ENCODE measurements around the gene NECTIN3. TPM values are rescaled to one million over a fixed set of nuclear protein-coding genes. Genes with fewer than 3 reads are reported as not detected.
A peak's percentile ranks its signal among the peaks of the same experiment; 100 is the strongest.

The NECTIN3 gene
- total and polyA plus RNA-seq, 3 experiments from 2014 or later, result 2.2 to 13.3 (median 12.8) TPM

DNA sequence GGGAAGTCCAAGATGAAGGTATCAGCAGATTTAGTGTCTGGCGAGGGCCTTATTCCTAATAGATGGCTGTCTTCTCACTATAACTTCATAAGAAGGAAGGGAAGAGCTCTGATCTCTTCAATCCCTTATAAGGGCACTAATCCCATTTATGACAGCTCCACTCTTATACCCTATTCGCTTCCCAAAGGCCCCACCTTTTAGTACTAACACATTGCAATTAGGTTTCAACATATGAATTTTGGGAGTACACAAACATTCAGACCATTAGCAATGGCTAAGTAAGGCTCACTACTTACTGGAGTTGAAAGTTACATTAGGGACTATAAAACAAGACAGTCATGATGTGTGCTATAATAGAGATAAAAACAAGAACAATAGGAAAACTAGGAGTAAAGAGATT is 118.9 kb downstream of the NECTIN3 start:
- peaks cover 4 to 13% (median 11%) of the 10 kb centered on the region in 3 donors for H3K4me1 Mint-ChIP-seq

DNA sequence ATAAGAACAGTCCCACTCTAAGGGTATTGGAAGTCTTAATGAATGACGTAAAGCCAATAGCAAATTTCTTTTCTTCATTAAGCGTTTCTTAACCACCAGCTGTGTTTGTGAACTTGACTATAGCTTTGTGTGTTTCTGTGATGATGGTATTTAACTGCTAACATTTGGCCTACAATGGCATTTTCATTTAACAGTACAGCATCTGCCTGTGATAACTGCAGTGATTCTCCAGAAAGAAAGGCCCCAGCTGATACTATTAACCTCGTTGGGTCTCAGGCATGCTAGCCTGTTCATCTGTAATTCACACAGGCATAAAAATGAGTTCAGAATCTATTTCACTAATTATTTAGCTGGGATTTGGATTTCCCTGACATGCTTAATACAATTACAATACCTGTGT is 121.9 kb downstream of the NECTIN3 start:
- POLR2A ChIA-PET, result no interaction called here
- Mint-ChIP-seq H3K9me3 (no peaks in the 10 kb centered on the region), H3K27ac (no peak overlapping the region), H3K4me1 (peaks cover 7 to 26% (median 20%) of the 10 kb centered on the region in 3 donors), H3K36me3 (peaks cover 0 to 12% (median 6%) of the 10 kb centered on the region in 3 donors), H3K27me3 (no peaks in the 10 kb centered on the region), H3K4me3 (no peak overlapping the region)
- no peak for DNase-seq
- Histone ChIP-seq H3K9me3 (ENCODE audit: low read length) (no peaks in the 10 kb centered on the region), H3K27ac (ENCODE audit: low read depth, low read length) (no peak overlapping the region), H3K27me3 (ENCODE audit: insufficient read depth, low read length, poor library complexity, severe bottlenecking) (no peaks in the 10 kb centered on the region), H3K36me3 (ENCODE audit: insufficient read depth, low read length) (no peaks in the 10 kb centered on the region), H3K4me1 (ENCODE audit: insufficient read depth, low read length) (no peaks in the 10 kb centered on the region), H3K4me3 (ENCODE audit: low read length) (no peak overlapping the region)
- CTCF ChIA-PET, result no interaction called here

More for the DNA sequence above, 118.9 kb downstream of the NECTIN3 start:
- Mint-ChIP-seq H3K36me3 (peaks cover 9 to 10% (median 9%) of the 10 kb centered on the region in 3 donors), H3K9me3 (no peaks in the 10 kb centered on the region), H3K27me3 (no peaks in the 10 kb centered on the region), H3K4me3 (no peak overlapping the region), H3K27ac (peak overlapping the region in 1 of 8 donors; percentile 64)
- Histone ChIP-seq H3K27me3 (ENCODE audit: insufficient read depth, low read length, poor library complexity, severe bottlenecking) (no peaks in the 10 kb centered on the region), H3K4me3 (ENCODE audit: low read length) (no peak overlapping the region), H3K27ac (ENCODE audit: low read depth, low read length) (no peak overlapping the region), H3K4me1 (ENCODE audit: insufficient read depth, low read length) (no peaks in the 10 kb centered on the region), H3K36me3 (ENCODE audit: insufficient read depth, low read length) (no peaks in the 10 kb centered on the region), H3K9me3 (ENCODE audit: low read length) (no peaks in the 10 kb centered on the region)
- no peak for DNase-seq
- ChIA-PET POLR2A (no interaction called here), CTCF (no interaction called here)

DNA sequence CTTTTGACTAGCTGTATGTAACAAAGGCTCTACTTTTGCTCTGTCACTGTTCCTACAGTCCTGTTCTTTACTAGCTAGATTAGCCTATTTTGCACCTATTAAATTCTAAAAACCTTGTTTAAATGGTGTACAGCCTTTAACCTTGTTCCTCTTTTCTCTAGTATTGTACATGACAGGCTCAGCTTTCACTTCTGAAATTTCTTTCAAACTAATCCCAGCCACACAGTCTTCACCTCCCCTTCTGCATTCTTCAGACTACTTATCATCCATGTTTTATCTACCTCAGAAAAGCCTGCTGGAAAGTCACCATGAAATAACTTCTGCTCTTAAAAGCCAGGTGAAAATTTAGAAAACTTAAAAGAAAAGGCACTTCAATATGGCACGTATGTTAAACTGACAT is 122.4 kb downstream of the NECTIN3 start:
- no peaks in the 10 kb centered on the region for H3K9me3 ChIP-seq (ENCODE audit: low read length)
- peaks cover 7 to 26% (median 20%) of the 10 kb centered on the region in 3 donors for H3K4me1 Mint-ChIP-seq
- H3K36me3 ChIP-seq (ENCODE audit: insufficient read depth, low read length), result no peaks in the 10 kb centered on the region
- no peak overlapping the region for H3K4me3 ChIP-seq (ENCODE audit: low read length)
- H3K36me3 Mint-ChIP-seq, result peaks cover 0 to 12% (median 6%) of the 10 kb centered on the region in 3 donors
- no peak overlapping the region for H3K27ac ChIP-seq (ENCODE audit: low read depth, low read length)
- no peaks in the 10 kb centered on the region for H3K4me1 ChIP-seq (ENCODE audit: insufficient read depth, low read length)
- POLR2A ChIA-PET, result no interaction called here
- no peaks in the 10 kb centered on the region for H3K9me3 Mint-ChIP-seq
- H3K4me3 Mint-ChIP-seq, result no peak overlapping the region
- H3K27me3 ChIP-seq (ENCODE audit: insufficient read depth, low read length, poor library complexity, severe bottlenecking), result no peaks in the 10 kb centered on the region
- DNase-seq, result no peak
- peak overlapping the region in 2 of 8 donors; percentile 9 to 30 for H3K27ac Mint-ChIP-seq
- CTCF ChIA-PET, result no interaction called here
- no peaks in the 10 kb centered on the region for H3K27me3 Mint-ChIP-seq

DNA sequence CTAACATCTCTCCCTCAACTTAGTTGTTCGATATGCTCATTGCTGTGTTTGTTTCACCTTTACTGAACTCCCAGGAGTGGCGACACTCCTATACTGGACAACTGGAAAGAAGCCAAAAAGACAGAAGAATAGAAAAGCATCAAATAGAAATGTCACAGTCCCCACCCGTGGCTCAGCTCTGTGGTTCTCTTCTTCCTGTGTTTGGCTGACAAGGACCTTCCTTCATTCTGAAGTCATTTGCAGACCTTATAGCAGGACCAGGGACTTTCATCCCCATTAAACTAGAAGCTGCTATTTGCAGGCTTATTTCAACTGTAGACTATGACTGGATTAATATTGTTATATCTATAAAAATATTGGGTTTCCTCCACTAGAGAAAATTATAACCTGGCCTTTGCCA is 125.9 kb downstream of the NECTIN3 start:
- H3K4me1 ChIP-seq (ENCODE audit: insufficient read depth, low read length), result no peaks in the 10 kb centered on the region
- no peaks in the 10 kb centered on the region for H3K36me3 ChIP-seq (ENCODE audit: insufficient read depth, low read length)
- no peaks in the 10 kb centered on the region for H3K27me3 Mint-ChIP-seq
- ChIA-PET CTCF (no interaction called here), POLR2A (no interaction called here)
- H3K4me3 Mint-ChIP-seq, result no peak overlapping the region
- DNase-seq, result no peak
- H3K9me3 Mint-ChIP-seq, result no peaks in the 10 kb centered on the region
- peaks cover 0 to 11% (median 8%) of the 10 kb centered on the region in 3 donors for H3K36me3 Mint-ChIP-seq
- H3K4me1 Mint-ChIP-seq, result peaks cover 3 to 12% (median 9%) of the 10 kb centered on the region in 3 donors
- H3K4me3 ChIP-seq (ENCODE audit: low read length), result no peak overlapping the region
- H3K27ac ChIP-seq (ENCODE audit: low read depth, low read length), result no peak overlapping the region
- peak overlapping the region in 1 of 8 donors; percentile 2 for H3K27ac Mint-ChIP-seq
- H3K9me3 ChIP-seq (ENCODE audit: low read length), result no peaks in the 10 kb centered on the region
- no peaks in the 10 kb centered on the region for H3K27me3 ChIP-seq (ENCODE audit: insufficient read depth, low read length, poor library complexity, severe bottlenecking)

DNA sequence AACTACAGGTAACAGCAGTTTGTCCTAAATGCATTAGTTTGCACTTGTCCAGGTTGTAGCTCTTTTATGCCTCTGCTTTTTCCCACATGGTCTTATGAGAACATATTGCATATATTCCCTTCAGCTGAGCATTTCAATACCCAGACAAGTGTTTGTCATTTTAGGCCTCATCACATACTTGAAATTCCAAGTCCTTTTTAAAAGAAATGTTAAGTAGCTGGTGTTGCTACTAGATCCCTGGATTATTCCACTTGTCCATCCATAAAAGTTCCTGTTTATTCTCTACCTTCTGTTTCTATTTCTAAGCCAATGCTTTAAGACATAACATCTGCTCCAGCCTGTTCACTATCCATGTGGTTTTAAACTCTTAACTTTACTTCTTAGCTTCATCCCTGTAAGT is 128.4 kb downstream of the NECTIN3 start:
- ChIA-PET CTCF (no interaction called here), POLR2A (no interaction called here)
- no peak overlapping the region for H3K4me3 ChIP-seq (ENCODE audit: low read length)
- Mint-ChIP-seq H3K27ac (no peak overlapping the region), H3K36me3 (peaks cover 3 to 11% (median 4%) of the 10 kb centered on the region in 3 donors), H3K27me3 (no peaks in the 10 kb centered on the region), H3K4me3 (no peak overlapping the region), H3K4me1 (peaks cover 3 to 12% (median 9%) of the 10 kb centered on the region in 3 donors), H3K9me3 (no peaks in the 10 kb centered on the region)
- H3K9me3 ChIP-seq (ENCODE audit: low read length), result no peaks in the 10 kb centered on the region
- H3K27me3 ChIP-seq (ENCODE audit: insufficient read depth, low read length, poor library complexity, severe bottlenecking), result no peaks in the 10 kb centered on the region
- H3K27ac ChIP-seq (ENCODE audit: low read depth, low read length), result no peak overlapping the region
- DNase-seq, result no peak
- H3K4me1 ChIP-seq (ENCODE audit: insufficient read depth, low read length), result no peaks in the 10 kb centered on the region
- H3K36me3 ChIP-seq (ENCODE audit: insufficient read depth, low read length), result no peaks in the 10 kb centered on the region

DNA sequence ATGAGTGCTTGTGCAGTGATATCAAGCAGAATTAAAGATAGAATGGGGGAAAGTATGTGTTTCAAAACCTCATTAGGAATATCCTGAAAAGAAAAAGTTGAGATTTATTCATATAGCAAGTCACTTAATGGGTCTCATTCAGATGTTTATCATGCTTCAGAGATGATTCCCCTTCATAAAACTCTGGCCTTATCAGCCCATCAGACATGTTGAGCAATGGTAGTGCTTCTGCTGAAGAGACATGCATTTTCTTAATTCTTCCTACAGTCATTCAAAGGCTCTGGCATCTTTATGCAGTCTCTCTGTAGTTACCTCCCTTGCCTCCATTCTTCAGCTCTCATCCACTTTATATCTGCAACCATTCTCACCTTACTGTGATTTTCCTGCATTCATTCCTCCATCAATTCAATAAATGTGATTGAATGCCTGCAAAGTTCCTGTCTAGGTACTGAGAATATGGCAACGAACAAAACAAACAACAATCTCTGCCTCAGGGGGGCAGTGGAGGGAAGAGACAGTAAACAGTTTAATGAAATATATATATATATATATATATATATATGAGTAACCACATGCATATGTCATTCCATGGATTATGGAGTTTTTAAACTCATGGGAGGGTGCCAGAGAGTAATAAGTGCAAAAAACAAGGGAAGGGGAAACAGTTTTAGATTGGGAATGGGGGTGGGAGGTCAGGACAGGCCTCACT is 138.5 kb downstream of the NECTIN3 start:
- no peaks in the 10 kb centered on the region for H3K27me3 ChIP-seq (ENCODE audit: insufficient read depth, low read length, poor library complexity, severe bottlenecking)
- Mint-ChIP-seq H3K9me3 (no peaks in the 10 kb centered on the region), H3K4me3 (no peak overlapping the region), H3K27ac (no peak overlapping the region), H3K36me3 (no peaks in the 10 kb centered on the region), H3K4me1 (no peaks in the 10 kb centered on the region), H3K27me3 (peaks cover 0 to 2% of the 10 kb centered on the region in 2 donors)
- no peaks in the 10 kb centered on the region for H3K4me1 ChIP-seq (ENCODE audit: insufficient read depth, low read length)
- H3K4me3 ChIP-seq (ENCODE audit: low read length), result no peak overlapping the region
- ChIA-PET CTCF (no interaction called here), POLR2A (no interaction called here)
- no peak for DNase-seq
- H3K9me3 ChIP-seq (ENCODE audit: low read length), result no peaks in the 10 kb centered on the region
- no peak overlapping the region for H3K27ac ChIP-seq (ENCODE audit: low read depth, low read length)
- H3K36me3 ChIP-seq (ENCODE audit: insufficient read depth, low read length), result no peaks in the 10 kb centered on the region

DNA sequence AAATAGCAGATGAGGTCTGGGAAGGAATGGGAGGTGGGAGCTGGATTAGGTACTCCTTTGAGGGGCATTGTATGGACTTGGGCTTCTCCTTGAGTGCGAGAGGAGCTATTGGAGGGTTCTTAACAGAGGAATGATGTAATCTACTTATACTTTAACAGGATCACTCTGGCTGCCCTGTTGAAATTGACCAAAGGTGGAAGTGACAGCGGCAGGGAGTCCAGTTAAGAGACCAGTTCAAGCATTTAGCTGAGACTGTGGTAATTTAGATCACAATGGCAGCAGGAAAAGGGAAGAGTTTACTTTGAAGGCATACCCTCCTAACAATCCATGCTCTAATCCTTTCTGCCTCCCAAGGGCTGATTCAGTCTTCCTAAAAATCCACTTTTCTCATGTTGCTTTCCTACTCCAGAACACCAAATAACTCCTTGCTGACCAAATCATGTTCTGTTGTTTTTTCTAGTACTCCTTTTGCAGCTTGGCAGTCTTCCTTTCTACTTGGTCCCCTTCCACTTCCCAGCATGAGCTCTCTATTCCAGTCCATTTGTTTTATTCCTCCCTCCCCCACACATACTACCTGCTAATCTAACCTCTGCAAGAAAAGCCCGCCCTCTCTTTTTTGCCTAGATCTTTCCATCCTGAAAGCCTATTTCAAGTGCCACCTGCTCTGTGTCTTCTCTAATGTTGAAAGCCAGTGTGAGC is 139.4 kb downstream of the NECTIN3 start:
- Histone ChIP-seq H3K27ac (ENCODE audit: low read depth, low read length) (no peak overlapping the region), H3K4me3 (ENCODE audit: low read length) (no peak overlapping the region), H3K36me3 (ENCODE audit: insufficient read depth, low read length) (no peaks in the 10 kb centered on the region), H3K27me3 (ENCODE audit: insufficient read depth, low read length, poor library complexity, severe bottlenecking) (no peaks in the 10 kb centered on the region), H3K4me1 (ENCODE audit: insufficient read depth, low read length) (no peaks in the 10 kb centered on the region), H3K9me3 (ENCODE audit: low read length) (no peaks in the 10 kb centered on the region)
- ChIA-PET CTCF (interaction anchor here (0.8 kb wide), 1 partner anchor 32 kb away, joined by 3 read pairs; no protein-coding TSS in a partner anchor), POLR2A (no interaction called here)
- H3K9me3 Mint-ChIP-seq, result no peaks in the 10 kb centered on the region
- no peak overlapping the region for H3K27ac Mint-ChIP-seq
- no peak for DNase-seq
- H3K27me3 Mint-ChIP-seq, result peaks cover 0 to 2% of the 10 kb centered on the region in 2 donors
- H3K4me3 Mint-ChIP-seq, result no peak overlapping the region
- no peaks in the 10 kb centered on the region for H3K4me1 Mint-ChIP-seq
- H3K36me3 Mint-ChIP-seq, result no peaks in the 10 kb centered on the region

DNA sequence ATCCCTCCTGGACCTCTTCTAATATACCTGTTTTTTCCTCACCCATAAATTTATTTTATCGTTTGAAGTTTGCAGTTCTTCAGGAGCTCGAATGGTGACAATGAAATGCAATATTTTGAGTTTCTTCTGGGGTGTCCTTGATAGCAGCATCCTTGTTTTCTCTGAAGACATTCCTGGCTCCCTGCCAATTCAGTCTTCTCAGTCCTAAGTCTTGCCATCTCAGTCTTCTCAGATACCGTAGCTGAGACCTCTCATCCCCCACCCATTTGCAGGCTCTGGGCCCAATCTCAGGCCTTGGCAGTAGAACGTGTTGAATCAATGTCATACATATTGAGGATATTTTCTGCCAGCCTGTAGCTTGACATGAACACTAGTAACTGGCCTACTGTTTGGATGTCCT is 140.9 kb downstream of the NECTIN3 start:
- no peaks in the 10 kb centered on the region for H3K27me3 Mint-ChIP-seq
- H3K4me3 Mint-ChIP-seq, result no peak overlapping the region
- H3K9me3 Mint-ChIP-seq, result no peaks in the 10 kb centered on the region
- H3K27ac Mint-ChIP-seq, result no peak overlapping the region
- ChIA-PET CTCF (interaction anchor here (1.0 kb wide), 1 partner anchor 96 kb away, joined by 3 read pairs; no protein-coding TSS in a partner anchor), POLR2A (no interaction called here)
- DNase-seq, result no peak
- H3K4me1 Mint-ChIP-seq, result no peaks in the 10 kb centered on the region
- Histone ChIP-seq H3K27me3 (ENCODE audit: insufficient read depth, low read length, poor library complexity, severe bottlenecking) (no peaks in the 10 kb centered on the region), H3K4me1 (ENCODE audit: insufficient read depth, low read length) (no peaks in the 10 kb centered on the region), H3K4me3 (ENCODE audit: low read length) (no peak overlapping the region), H3K27ac (ENCODE audit: low read depth, low read length) (no peak overlapping the region), H3K9me3 (ENCODE audit: low read length) (no peaks in the 10 kb centered on the region), H3K36me3 (ENCODE audit: insufficient read depth, low read length) (no peaks in the 10 kb centered on the region)
- H3K36me3 Mint-ChIP-seq, result no peaks in the 10 kb centered on the region

Data from CD8-positive, alpha-beta memory T cell (primary cell).